Liver (tissue), 9 donors: ENCODE data around the gene GLT8D2. TPM values are rescaled to one million over a fixed set of nuclear protein-coding genes. Genes with fewer than 3 reads are reported as not detected.

Source experiments
- DNase-seq: peaks from one replicate; pipeline ENCODE4 v3.0.0-alpha.2; 2017; ENCODE audit warnings: low spot score
- H3K27ac ChIP-seq, 2 donors: one replicate each; pipeline ENCODE4 v1.7.0; 2013; ENCODE audit warnings: inconsistent platforms in 2 of 2, low read length in 2 of 2, control low read depth in 1 of 2, low read depth in 1 of 2, mild to moderate bottlenecking in 1 of 2
- H3K27me3 ChIP-seq, 4 donors: one replicate each; pipeline versions ENCODE4 v1.6.1 to v1.7.0; 2013; ENCODE audit warnings: low read length in 3 of 4, inconsistent platforms in 1 of 4, mild to moderate bottlenecking in 1 of 4, moderate library complexity in 1 of 4; ENCODE audit not compliant: control insufficient read depth in 4 of 4, insufficient read depth in 4 of 4
- H3K36me3 ChIP-seq, 4 donors: one replicate each; pipeline versions ENCODE4 v1.6.1 to v1.7.0; 2013; ENCODE audit warnings: low read length in 3 of 4, mild to moderate bottlenecking in 3 of 4, low read depth in 1 of 4, moderate library complexity in 1 of 4; ENCODE audit not compliant: control insufficient read depth in 4 of 4, insufficient read depth in 3 of 4
- H3K4me1 ChIP-seq, 4 donors: one replicate each; pipeline versions ENCODE4 v1.6.1 to v1.7.0; 2013; ENCODE audit warnings: low read length in 3 of 4, mild to moderate bottlenecking in 3 of 4, moderate library complexity in 1 of 4; ENCODE audit not compliant: control insufficient read depth in 4 of 4, insufficient read depth in 4 of 4
- H3K4me3 ChIP-seq, 3 donors: one replicate each; pipeline versions ENCODE4 v1.6.1 to v1.7.0; 2013; ENCODE audit warnings: low read length in 3 of 3, control low read depth in 1 of 3, low read depth in 1 of 3, mild to moderate bottlenecking in 1 of 3
- H3K9ac ChIP-seq, 2 donors: one replicate each; pipeline ENCODE4 v1.7.0; 2013; ENCODE audit warnings: low read length in 2 of 2, mild to moderate bottlenecking in 2 of 2, moderate library complexity in 2 of 2, control low read depth in 1 of 2, low read depth in 1 of 2
- H3K9me3 ChIP-seq, 4 donors: one replicate each; pipeline versions ENCODE4 v1.6.1 to v1.7.0; 2013; ENCODE audit warnings: low read length in 3 of 4; ENCODE audit not compliant: control insufficient read depth in 4 of 4
- EGR1 ChIP-seq, 2 donors: IDR thresholded peaks; 2 replicates each; pipeline ENCODE4 v1.6.1; 2016 to 2018; ENCODE audit warnings: antibody characterized with exemption in 2 of 2, low read depth in 2 of 2
- FOXA1 ChIP-seq: IDR thresholded peaks from 2 replicates; pipeline ENCODE4 v1.6.1; 2016; ENCODE audit warnings: antibody characterized with exemption
- FOXA2 ChIP-seq: IDR thresholded peaks from 2 replicates; pipeline ENCODE4 v1.6.1; 2016; ENCODE audit warnings: antibody characterized with exemption
- GABPA ChIP-seq, 2 donors: IDR thresholded peaks in 1 of 2; conservative IDR thresholded peaks in 1 of 2; 2 replicates each; pipeline ENCODE4 v1.6.1; 2016; ENCODE audit warnings: antibody characterized with exemption in 2 of 2, mild to moderate bottlenecking in 1 of 2, moderate library complexity in 1 of 2
- HNF4A ChIP-seq, 2 donors: conservative IDR thresholded peaks; 2 replicates each; pipeline ENCODE4 v1.6.1; 2016; ENCODE audit warnings: antibody characterized with exemption in 2 of 2, mild to moderate bottlenecking in 2 of 2
- HNF4G ChIP-seq: IDR thresholded peaks from 2 replicates; pipeline ENCODE4 v1.6.1; 2016; ENCODE audit warnings: antibody characterized with exemption
- JUND ChIP-seq, 2 donors: IDR thresholded peaks; 2 replicates each; pipeline ENCODE4 v1.6.1; 2016; ENCODE audit warnings: antibody characterized with exemption in 2 of 2
- NR2F2 ChIP-seq: IDR thresholded peaks from 2 replicates; pipeline ENCODE4 v1.6.1; 2016; ENCODE audit warnings: antibody characterized with exemption
- RAD21 ChIP-seq, 2 donors: IDR thresholded peaks; 2 replicates each; pipeline ENCODE4 v1.6.1; 2016; ENCODE audit warnings: antibody characterized with exemption in 2 of 2, mild to moderate bottlenecking in 2 of 2
- REST ChIP-seq: IDR thresholded peaks from 2 replicates; pipeline ENCODE4 v1.6.1; 2016; ENCODE audit warnings: antibody characterized with exemption, mild to moderate bottlenecking
- RXRA ChIP-seq, 2 donors: IDR thresholded peaks; 2 replicates each; pipeline ENCODE4 v1.6.1; 2017 to 2018; ENCODE audit warnings: antibody characterized with exemption in 2 of 2, mild to moderate bottlenecking in 1 of 2
- SP1 ChIP-seq: IDR thresholded peaks from 2 replicates; pipeline ENCODE4 v1.6.1; 2018; ENCODE audit warnings: antibody characterized with exemption, mild to moderate bottlenecking
- YY1 ChIP-seq: IDR thresholded peaks from 2 replicates; pipeline ENCODE4 v1.6.1; 2016; ENCODE audit warnings: antibody characterized with exemption, mild to moderate bottlenecking
- WGBS: extraction: QIAGEN DNeasy Blood & Tissue Kit; methylation state at CpG from one replicate; pipeline ENCODE4 v1.1.7; 2013; 5-methylcytosine and 5-hydroxymethylcytosine counted together
- polyA plus RNA-seq, 2 donors: library from polyadenylated mRNA; stranded (reverse) in 1 of 2; unstranded in 1 of 2; fragments of 200-250 nt in 1 of 2; fragments of >200 nt in 1 of 2; fragmentation: Nextera tagmentation in 1 of 2; extraction: Ambion mirVana in 1 of 2; gene quantifications; one replicate each; pipeline versions ENCODE4 v1.2.1 to v1.2.3, GENCODE V29; 2013 to 2015
- total RNA-seq, 2 donors: library from RNA; depleted of rRNA; stranded (reverse); fragments of >200 nt; gene quantifications; one replicate each; pipeline ENCODE4 v1.2.3, GENCODE V29; 2014
- TF ChIP-seq, protein P1 (sequence below): IDR thresholded peaks from 2 replicates; pipeline ENCODE4 v1.6.1; 2016; ENCODE audit warnings: antibody characterized with exemption
- TF ChIP-seq, protein P2 (sequence below): fragments of 150-350 bp; IDR thresholded peaks from 2 replicates; pipeline ENCODE4 v1.5.1; 2017; ENCODE audit warnings: improper control_type of control experiment, low read depth, low read length; ENCODE audit not compliant: missing input control
- TF ChIP-seq, protein P3 (sequence below): IDR thresholded peaks from 2 replicates; pipeline ENCODE4 v1.6.1; 2016; ENCODE audit warnings: antibody characterized with exemption
- donor health status: healthy.
- donor health status: healthy.
- donor health status: healthy.
- donor health status: healthy.
- donor health status: healthy.

GLT8D2 gene
- total and polyA plus RNA-seq, 4 donors = 0.79 to 1.4 (median 1.2) TPM

DNA sequence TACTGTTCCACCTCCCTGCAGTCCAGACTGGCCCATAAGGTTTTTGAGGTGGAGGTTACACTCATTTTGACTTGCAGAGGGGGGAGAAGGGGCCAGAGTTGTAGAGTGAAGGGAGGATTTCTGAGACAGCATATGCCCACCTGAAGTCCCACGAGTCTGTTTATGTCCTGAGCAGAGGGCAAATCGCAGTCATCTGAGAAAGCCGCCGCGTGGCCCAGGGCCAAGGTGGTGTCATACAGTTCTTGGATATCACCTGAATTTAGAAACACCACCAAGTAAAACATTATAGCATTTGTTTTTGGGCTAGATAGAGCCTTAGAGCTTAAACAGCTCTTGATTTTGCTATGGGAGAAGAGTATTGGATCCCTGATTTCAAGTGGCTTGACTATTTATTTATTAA, 53.4 kb downstream of the GLT8D2 start:
- no peak for DNase-seq
- no peak overlapping the region for H3K4me3 ChIP-seq
- H3K9ac ChIP-seq = no peak overlapping the region
- H3K27me3 ChIP-seq = peaks cover 0 to 2% (median 0%) of the 10 kb centered on the region in 4 donors
- no peaks in the 10 kb centered on the region for H3K36me3 ChIP-seq
- H3K9me3 ChIP-seq = no peaks in the 10 kb centered on the region
- TF ChIP-seq FOXA2 (no peak), EGR1 (IDR thresholded peaks at IDR 0.05; ENCODE audit: low read depth in 2 of 2) (no peak), JUND (IDR thresholded peaks at IDR 0.05) (no peak), HNF4G (no peak), GABPA (IDR thresholded peaks at IDR 0.05 in 1 of 2, conservative IDR thresholded peaks at IDR 0.05 in 1 of 2) (no peak), YY1 (no peak), SP1 (no peak), FOXA1 (no peak), RAD21 (IDR thresholded peaks at IDR 0.05) (no peak), NR2F2 (no peak), RXRA (IDR thresholded peaks at IDR 0.05) (no peak)
- TF ChIP-seq, protein P1, sequence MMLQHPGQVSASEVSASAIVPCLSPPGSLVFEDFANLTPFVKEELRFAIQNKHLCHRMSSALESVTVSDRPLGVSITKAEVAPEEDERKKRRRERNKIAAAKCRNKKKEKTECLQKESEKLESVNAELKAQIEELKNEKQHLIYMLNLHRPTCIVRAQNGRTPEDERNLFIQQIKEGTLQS = no peak
- TF ChIP-seq, protein P2, sequence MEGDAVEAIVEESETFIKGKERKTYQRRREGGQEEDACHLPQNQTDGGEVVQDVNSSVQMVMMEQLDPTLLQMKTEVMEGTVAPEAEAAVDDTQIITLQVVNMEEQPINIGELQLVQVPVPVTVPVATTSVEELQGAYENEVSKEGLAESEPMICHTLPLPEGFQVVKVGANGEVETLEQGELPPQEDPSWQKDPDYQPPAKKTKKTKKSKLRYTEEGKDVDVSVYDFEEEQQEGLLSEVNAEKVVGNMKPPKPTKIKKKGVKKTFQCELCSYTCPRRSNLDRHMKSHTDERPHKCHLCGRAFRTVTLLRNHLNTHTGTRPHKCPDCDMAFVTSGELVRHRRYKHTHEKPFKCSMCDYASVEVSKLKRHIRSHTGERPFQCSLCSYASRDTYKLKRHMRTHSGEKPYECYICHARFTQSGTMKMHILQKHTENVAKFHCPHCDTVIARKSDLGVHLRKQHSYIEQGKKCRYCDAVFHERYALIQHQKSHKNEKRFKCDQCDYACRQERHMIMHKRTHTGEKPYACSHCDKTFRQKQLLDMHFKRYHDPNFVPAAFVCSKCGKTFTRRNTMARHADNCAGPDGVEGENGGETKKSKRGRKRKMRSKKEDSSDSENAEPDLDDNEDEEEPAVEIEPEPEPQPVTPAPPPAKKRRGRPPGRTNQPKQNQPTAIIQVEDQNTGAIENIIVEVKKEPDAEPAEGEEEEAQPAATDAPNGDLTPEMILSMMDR = no peak
- H3K27ac ChIP-seq = no peak overlapping the region
- WGBS = 87% methylated on average over 5 of the region's 5 CpGs
- no peaks in the 10 kb centered on the region for H3K4me1 ChIP-seq

DNA sequence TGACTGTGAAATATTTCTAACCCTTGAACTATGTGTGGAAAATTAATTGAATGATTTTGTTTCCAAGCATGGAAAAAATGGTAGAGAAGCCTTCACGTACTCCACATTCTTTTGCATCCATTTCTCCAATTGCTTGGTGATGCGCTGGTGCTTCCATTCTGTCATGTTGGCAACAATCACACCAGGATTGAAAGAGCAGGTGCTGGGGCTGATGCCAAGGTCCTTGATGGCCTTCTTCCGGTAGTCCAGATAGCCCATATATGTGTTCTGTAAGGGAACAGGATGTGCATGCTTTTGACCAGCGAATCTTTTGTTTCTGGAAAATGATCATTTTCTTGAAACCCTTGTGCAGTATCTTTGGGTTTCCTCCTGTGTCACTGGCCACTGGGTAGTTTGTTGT, 55.8 kb downstream of the GLT8D2 start:
- no peak overlapping the region for H3K4me3 ChIP-seq
- no peaks in the 10 kb centered on the region for H3K4me1 ChIP-seq
- no peaks in the 10 kb centered on the region for H3K9me3 ChIP-seq
- peaks cover 0 to 3% (median 2%) of the 10 kb centered on the region in 4 donors for H3K36me3 ChIP-seq
- TF ChIP-seq REST (no peak), JUND (IDR thresholded peaks at IDR 0.05) (no peak), GABPA (IDR thresholded peaks at IDR 0.05 in 1 of 2, conservative IDR thresholded peaks at IDR 0.05 in 1 of 2) (no peak), HNF4A (conservative IDR thresholded peaks at IDR 0.05) (no peak), NR2F2 (no peak), FOXA1 (no peak), RAD21 (IDR thresholded peaks at IDR 0.05) (no peak), YY1 (no peak), EGR1 (IDR thresholded peaks at IDR 0.05; ENCODE audit: low read depth in 2 of 2) (no peak)
- TF ChIP-seq, protein P2 = no peak
- TF ChIP-seq, protein P3, sequence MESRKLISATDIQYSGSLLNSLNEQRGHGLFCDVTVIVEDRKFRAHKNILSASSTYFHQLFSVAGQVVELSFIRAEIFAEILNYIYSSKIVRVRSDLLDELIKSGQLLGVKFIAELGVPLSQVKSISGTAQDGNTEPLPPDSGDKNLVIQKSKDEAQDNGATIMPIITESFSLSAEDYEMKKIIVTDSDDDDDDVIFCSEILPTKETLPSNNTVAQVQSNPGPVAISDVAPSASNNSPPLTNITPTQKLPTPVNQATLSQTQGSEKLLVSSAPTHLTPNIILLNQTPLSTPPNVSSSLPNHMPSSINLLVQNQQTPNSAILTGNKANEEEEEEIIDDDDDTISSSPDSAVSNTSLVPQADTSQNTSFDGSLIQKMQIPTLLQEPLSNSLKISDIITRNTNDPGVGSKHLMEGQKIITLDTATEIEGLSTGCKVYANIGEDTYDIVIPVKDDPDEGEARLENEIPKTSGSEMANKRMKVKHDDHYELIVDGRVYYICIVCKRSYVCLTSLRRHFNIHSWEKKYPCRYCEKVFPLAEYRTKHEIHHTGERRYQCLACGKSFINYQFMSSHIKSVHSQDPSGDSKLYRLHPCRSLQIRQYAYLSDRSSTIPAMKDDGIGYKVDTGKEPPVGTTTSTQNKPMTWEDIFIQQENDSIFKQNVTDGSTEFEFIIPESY = no peak
- H3K27ac ChIP-seq = no peak overlapping the region
- H3K27me3 ChIP-seq = no peaks in the 10 kb centered on the region
- H3K9ac ChIP-seq = no peak overlapping the region
- 92% methylated on average over 4 of the region's 4 CpGs for WGBS
- DNase-seq = no peak
